Esophagus squamous epithelium (tissue), 4 donors: ENCODE data around the gene SLC28A2.

Experiments
- POLR2A ChIP-seq, 4 donors: fragments of 450-650 bp; IDR thresholded peaks; one replicate each; pipeline ENCODE4 v1.6.1; 2017; ENCODE audit warnings: antibody characterized with exemption in 4 of 4, mild to moderate bottlenecking in 4 of 4, moderate library complexity in 3 of 4
- TF ChIP-seq, protein P1 (sequence below), 6 experiments: fragments of 450-650 bp in 4 of 6; fragments of 200-600 bp in 2 of 6; sonication (generic) in 2 of 6; IDR thresholded peaks; one replicate each; pipeline ENCODE4 v1.5.1; 2016 to 2019; ENCODE audit warnings: antibody characterized with exemption in 6 of 6, mild to moderate bottlenecking in 4 of 6, moderate library complexity in 4 of 6

DNA sequence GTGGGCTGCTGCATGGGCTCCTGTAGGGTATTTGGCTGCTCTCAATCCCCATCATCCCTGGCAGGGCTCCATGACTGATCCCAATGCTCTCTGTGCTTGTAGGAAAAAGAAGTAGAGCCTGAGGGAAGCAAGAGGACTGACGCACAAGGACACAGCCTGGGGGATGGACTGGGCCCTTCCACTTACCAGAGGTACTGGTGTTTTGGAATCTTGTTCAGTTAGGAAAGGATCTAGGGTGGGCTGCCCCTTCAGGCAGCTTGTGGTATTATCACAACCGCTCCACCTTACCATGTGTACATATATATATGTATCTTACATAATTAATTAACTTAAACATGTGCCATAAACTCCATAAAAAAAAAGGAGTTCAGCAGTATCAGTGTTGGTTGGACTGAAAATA is 1.3 kb downstream of the SLC28A2 start:
- TF ChIP-seq, protein P1, sequence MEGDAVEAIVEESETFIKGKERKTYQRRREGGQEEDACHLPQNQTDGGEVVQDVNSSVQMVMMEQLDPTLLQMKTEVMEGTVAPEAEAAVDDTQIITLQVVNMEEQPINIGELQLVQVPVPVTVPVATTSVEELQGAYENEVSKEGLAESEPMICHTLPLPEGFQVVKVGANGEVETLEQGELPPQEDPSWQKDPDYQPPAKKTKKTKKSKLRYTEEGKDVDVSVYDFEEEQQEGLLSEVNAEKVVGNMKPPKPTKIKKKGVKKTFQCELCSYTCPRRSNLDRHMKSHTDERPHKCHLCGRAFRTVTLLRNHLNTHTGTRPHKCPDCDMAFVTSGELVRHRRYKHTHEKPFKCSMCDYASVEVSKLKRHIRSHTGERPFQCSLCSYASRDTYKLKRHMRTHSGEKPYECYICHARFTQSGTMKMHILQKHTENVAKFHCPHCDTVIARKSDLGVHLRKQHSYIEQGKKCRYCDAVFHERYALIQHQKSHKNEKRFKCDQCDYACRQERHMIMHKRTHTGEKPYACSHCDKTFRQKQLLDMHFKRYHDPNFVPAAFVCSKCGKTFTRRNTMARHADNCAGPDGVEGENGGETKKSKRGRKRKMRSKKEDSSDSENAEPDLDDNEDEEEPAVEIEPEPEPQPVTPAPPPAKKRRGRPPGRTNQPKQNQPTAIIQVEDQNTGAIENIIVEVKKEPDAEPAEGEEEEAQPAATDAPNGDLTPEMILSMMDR (IDR thresholded peaks at IDR 0.05): peak in 2 of 6 experiments; percentile 5 to 16
- TF ChIP-seq POLR2A (IDR thresholded peaks at IDR 0.05): no peak
